Measurements from ENCODE around the gene ASAP2.

The ASAP2 gene

GRCh38 chr2:9256147-9256546 is 49.5 kb downstream of the ASAP2 start:
- H3K4me3 ChIP-seq (ENCODE audit: low read depth, low read length): no peak overlapping the region

DNA sequence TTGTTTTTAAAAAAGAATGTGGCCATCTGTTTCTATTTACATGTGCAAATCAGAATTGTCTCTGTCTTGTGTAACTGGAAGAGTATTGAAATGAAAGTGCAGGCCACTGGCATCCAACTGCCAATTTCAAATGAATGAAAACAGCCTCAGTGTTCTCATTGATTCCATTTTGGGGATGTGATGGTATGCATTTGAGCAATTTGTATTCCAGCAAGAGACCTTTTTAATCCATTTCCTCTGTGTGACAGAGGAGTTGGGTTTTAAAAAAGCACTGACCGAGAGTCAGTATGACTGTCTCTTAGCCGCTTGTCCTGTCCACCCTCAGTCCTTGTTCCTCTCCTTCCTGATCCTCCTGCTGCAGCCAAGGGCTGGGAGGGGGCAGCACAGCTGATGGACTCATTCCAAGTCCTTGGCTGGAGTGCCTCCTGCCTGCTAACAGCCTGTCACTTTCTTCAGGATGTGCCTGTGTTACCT is 50.0 kb downstream of the ASAP2 start:
- TF ChIP-seq CTCF (IDR thresholded peaks at IDR 0.05; ENCODE audit: low read depth, low read length): peak; percentile 55; the same call in 1 of the 2 replicates
- Histone ChIP-seq H3K4me3 (ENCODE audit: low read depth, low read length) (no peak overlapping the region), H3K9me3 (ENCODE audit: severe bottlenecking) (no peaks in the 10 kb centered on the region), H3K36me3 (no peaks in the 10 kb centered on the region), H3K27ac (no peak overlapping the region), H3K27me3 (ENCODE audit: insufficient read depth, low read depth, severe bottlenecking) (no peaks in the 10 kb centered on the region)
- peak; percentile 59 for DNase-seq

More at GRCh38 chr2:9256147-9256546, 49.5 kb downstream of the ASAP2 start:
- Histone ChIP-seq H3K36me3 (no peaks in the 10 kb centered on the region), H3K27ac (no peak overlapping the region), H3K27me3 (ENCODE audit: insufficient read depth, low read depth, severe bottlenecking) (no peaks in the 10 kb centered on the region), H3K9me3 (ENCODE audit: severe bottlenecking) (no peaks in the 10 kb centered on the region)
- DNase-seq: no peak
- TF ChIP-seq CTCF (IDR thresholded peaks at IDR 0.05; ENCODE audit: low read depth, low read length): no peak

DNA sequence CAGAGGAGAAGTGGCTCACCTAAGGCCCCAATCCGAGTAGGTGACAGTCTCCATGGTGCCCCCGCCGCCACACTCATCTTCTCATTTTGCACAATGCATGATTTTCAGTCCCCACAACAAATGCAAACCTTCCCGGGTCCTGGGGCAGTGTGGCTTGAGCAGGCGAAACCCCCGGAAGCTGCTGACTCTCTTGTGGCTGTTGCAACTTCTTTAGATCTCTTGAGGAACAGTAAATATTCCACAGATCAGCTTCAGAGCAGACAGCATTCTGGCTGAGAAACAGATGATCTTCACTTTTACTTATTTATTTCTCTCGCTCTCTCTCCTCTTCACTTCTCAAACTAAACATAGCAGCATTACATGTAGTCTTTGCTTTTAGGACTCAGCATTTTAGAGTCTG is 51.9 kb downstream of the ASAP2 start:
- no peak overlapping the region for H3K27ac ChIP-seq

DNA sequence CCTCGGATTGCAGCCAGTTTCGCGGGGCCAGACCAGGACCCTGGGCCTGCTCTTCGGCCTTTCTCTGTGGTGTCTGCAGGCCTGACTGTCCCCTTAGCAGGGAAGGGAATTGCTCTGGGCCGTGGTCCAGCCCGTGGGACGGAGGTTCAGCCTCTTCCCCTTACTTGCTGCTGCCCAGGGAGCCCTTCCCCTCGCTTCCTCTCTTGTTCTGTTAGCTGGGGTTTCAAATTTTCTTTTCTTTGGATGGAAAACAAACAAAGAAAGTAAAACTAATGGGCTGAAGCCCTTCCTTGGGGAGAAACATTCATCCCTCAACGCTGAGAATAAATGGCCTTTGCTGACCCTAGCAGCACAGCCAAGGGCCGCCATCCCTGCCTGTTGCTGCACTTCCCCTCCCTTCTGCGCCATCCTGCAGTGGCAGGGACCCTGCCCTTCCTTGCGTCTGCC is 52.4 kb downstream of the ASAP2 start:
- Histone ChIP-seq H3K4me3 (ENCODE audit: low read depth, low read length) (no peak overlapping the region), H3K36me3 (no peaks in the 10 kb centered on the region), H3K27ac (no peak overlapping the region), H3K27me3 (ENCODE audit: insufficient read depth, low read depth, severe bottlenecking) (no peaks in the 10 kb centered on the region), H3K9me3 (ENCODE audit: severe bottlenecking) (no peaks in the 10 kb centered on the region)
- TF ChIP-seq CTCF (IDR thresholded peaks at IDR 0.05; ENCODE audit: low read depth, low read length): no peak
- no peak for DNase-seq

More for the DNA sequence above, 51.9 kb downstream of the ASAP2 start:
- Histone ChIP-seq H3K4me3 (ENCODE audit: low read depth, low read length) (no peak overlapping the region), H3K36me3 (no peaks in the 10 kb centered on the region), H3K9me3 (ENCODE audit: severe bottlenecking) (no peaks in the 10 kb centered on the region), H3K27me3 (ENCODE audit: insufficient read depth, low read depth, severe bottlenecking) (no peaks in the 10 kb centered on the region)
- no peak for DNase-seq
- TF ChIP-seq CTCF (IDR thresholded peaks at IDR 0.05; ENCODE audit: low read depth, low read length): no peak

DNA sequence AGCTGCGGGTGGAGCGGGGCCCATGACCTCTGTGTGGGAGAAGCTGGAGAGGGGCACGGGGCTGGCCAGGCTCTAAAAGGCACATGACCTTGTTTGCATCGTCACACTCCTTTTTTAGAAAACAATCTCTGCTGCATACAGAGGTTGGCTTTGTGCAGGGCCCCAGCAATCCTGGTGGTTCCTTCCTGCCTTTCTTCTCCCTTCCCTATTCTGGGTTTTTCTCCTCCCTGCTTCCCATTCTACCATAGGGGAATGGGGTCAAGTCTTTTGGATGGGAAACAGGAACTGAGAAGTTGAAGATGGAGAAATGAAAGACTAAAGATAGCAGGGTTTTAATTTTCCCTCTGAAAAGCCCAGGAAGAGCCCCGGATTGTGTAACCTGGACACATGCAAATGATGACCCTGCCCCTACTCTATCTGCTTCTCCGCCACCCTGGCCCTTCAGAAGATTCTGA is 53.9 kb downstream of the ASAP2 start:
- Histone ChIP-seq H3K27me3 (ENCODE audit: insufficient read depth, low read depth, severe bottlenecking) (no peaks in the 10 kb centered on the region), H3K4me3 (ENCODE audit: low read depth, low read length) (no peak overlapping the region), H3K36me3 (no peaks in the 10 kb centered on the region), H3K27ac (no peak overlapping the region), H3K9me3 (ENCODE audit: severe bottlenecking) (no peaks in the 10 kb centered on the region)
- DNase-seq: no peak
- no peak for TF ChIP-seq CTCF (IDR thresholded peaks at IDR 0.05; ENCODE audit: low read depth, low read length)
